ENCODE data around the gene IL4I1.

IL4I1 gene

DNA sequence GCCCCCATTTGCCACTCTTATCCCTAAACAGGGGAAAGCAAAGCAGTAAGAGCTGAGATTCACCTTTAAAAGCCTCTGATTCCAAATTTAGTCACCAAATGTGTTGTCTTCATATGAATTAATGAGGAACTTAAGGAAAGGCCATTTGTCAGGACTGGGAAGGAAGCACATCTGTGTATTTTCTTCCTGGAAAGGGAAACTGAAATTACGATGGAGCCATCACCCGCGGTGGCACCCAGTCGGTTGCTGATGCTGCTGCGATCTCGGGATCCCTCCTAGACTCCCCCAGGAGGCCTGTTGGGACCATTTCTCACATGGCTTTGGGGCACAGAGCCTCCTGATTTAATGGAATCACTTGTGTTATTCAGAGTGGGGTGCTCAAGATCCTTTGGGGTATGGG, 7.4 kb upstream of the IL4I1 start:
- TF ChIP-seq, protein P1, sequence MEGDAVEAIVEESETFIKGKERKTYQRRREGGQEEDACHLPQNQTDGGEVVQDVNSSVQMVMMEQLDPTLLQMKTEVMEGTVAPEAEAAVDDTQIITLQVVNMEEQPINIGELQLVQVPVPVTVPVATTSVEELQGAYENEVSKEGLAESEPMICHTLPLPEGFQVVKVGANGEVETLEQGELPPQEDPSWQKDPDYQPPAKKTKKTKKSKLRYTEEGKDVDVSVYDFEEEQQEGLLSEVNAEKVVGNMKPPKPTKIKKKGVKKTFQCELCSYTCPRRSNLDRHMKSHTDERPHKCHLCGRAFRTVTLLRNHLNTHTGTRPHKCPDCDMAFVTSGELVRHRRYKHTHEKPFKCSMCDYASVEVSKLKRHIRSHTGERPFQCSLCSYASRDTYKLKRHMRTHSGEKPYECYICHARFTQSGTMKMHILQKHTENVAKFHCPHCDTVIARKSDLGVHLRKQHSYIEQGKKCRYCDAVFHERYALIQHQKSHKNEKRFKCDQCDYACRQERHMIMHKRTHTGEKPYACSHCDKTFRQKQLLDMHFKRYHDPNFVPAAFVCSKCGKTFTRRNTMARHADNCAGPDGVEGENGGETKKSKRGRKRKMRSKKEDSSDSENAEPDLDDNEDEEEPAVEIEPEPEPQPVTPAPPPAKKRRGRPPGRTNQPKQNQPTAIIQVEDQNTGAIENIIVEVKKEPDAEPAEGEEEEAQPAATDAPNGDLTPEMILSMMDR (IDR thresholded peaks at IDR 0.05; ENCODE audit: extremely low read depth, missing control alignments), result no peak
- no peak for DNase-seq (ENCODE audit: low spot score)

DNA sequence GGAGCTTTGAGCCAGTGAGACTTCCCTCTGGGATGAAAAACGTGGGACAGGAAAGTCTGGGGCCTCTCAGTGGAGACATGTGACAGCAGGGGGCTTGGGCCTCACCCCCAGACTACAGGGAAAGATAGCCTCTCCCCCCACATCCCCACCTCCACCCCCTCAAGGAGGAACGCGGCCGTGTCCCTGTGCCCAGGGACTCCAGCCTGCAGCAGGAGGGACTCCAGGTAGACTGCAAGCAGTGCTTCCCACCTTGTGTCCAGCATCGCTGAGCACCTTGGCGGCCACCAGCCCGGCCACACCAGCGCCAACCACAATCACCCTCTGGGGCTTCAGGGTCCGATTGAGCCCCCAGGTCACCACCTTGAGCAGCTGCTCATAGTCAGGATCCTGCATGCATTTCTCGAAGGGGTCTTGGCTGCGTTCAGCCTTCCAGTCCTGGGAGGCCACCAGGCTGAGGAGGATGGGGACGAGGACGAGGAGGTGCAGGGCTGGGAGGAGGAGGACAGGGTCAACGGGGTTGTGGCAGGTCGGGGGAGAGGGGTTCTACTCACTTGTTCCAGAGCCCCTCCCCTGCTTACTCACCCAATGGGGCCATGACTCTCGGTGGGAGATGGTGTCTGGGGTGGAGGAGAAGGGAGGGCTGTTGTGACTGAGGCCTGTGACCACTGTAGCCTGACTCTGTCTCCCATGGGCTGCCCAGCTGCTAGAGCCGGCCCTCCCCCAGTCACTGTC, 955 bp downstream of the IL4I1 start:
- TF ChIP-seq, protein P1 (IDR thresholded peaks at IDR 0.05; ENCODE audit: extremely low read depth, missing control alignments), result no peak
- no peak for DNase-seq (ENCODE audit: low spot score)

DNA sequence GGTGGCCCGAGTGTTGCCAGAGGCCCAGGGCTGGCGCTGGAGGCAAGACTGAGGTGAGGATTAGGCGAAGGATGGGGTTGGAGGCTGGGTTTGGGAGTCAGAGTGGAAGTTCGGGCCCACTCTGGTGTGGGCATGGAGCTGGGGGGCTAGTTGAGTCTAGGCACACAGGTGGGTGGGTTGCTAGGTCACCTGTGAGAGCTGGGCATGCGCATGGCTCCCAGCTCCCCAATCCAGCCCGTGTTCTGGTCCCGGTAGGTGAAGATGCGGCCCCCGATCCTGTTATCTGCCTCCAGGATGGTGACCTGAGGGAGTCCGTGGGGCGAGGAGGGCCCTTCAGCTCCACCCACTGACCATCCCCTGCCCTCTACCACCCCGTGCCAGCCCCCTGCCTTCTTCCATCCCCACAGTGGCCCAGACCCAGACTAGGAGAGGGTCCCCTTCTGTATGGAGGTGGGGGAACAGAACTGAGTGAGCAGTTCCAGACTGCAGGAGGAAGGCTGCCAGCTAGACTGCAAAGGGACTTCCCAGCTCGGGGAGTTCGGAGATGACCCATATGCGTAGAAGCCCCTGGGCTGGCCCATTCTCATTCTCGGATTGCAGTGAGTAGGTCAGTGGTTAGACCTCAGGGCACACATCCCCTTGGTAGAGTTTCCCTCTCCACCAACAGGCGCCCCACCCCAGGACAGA, 1.7 kb downstream of the IL4I1 start:
- DNase-seq (ENCODE audit: low spot score), result peak; percentile 61
- TF ChIP-seq, protein P1 (IDR thresholded peaks at IDR 0.05; ENCODE audit: extremely low read depth, missing control alignments), result no peak

DNA sequence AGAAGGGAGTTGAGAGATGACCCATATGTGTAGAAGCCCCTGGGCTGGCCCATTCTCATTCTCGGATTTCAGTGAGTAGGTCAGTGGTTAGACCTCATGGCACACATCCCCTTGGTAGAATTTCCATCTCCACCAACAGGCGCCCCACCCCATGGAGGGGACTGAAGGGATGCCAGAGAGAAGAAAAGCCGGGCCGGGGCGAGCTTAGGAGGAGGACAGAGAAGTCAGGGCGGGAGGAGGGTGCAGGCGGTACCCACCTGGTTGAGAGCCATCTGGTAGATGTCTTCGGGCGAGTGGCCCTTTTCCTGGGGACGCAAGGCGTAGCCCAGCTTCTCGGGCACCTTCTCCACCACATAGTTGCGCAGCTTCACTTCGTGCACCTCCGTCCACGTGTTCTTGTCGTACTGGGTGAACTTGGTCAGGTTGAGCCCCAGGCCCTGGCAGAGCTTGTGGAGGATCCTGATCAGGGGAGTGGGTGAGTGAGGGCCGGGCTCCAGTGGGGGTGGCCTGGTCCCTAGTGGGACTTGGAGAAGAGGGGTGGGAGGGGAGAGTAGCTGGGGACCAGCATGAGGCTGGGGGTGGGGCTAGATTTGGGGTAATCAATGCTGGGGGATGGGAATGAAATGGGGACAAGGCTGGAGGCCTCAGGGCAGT, 2.5 kb downstream of the IL4I1 start:
- DNase-seq (ENCODE audit: low spot score), result no peak
- TF ChIP-seq, protein P1 (IDR thresholded peaks at IDR 0.05; ENCODE audit: extremely low read depth, missing control alignments), result no peak

DNA sequence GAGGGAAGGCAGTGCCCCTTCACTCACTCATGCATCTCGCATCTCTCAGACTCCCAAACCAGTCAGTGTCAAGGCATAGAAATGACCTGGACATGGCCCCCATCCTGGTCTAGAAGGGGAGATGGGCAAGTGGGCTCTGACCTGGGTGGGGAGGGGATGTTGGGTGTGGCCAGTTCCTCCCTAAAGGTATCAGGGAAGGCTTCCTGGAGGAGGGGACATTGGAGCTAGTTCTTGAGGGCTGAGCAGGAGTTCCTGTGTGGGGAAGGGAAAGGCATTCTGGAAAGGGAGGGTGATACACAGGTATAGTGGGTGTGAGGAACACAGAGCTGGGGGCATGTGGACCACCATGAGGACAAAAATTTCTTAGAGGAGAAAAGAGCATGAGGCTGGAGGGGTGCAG, 4.0 kb downstream of the IL4I1 start:
- TF ChIP-seq, protein P1 (IDR thresholded peaks at IDR 0.05; ENCODE audit: extremely low read depth, missing control alignments), result no peak
- DNase-seq (ENCODE audit: low spot score), result no peak

DNA sequence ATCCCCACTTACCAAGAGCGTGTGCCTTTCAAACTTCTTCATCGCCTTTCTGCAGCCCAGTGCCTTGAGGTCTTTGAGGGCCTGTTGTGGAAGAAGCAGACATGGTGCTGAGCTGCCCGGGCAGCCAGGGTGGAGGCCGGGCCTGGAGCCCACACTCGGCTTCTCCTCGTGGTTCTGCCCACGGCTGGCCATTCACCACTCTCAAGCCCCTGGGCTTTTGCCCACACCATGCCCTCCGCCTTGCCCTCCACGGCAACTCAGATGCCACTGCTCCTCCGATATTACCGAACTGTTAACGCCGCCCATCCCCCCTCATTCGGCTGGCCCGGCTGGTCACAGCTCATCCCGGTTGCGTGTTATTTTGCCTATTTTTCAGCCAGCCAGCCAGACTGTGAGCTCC, 5.3 kb downstream of the IL4I1 start:
- no peak for DNase-seq (ENCODE audit: low spot score)
- TF ChIP-seq, protein P1 (IDR thresholded peaks at IDR 0.05; ENCODE audit: extremely low read depth, missing control alignments), result no peak
